ENCODE results near the gene ARID3B. TPM values are rescaled to one million over a fixed set of nuclear protein-coding genes. Genes with fewer than 3 reads are reported as not detected.
"Not testable (repeated sequence)": the region's sequence is repeated elsewhere in the genome, so short reads cannot be mapped to it uniquely, and the experiment has no call there.

ARID3B gene
- total and polyA plus RNA-seq, 7 donors, result 1.8 to 5.5 (median 3.0) TPM

- Histone ChIP-seq H3K4me3 (no peak overlapping the region), H3K36me3 (ENCODE audit: insufficient read depth in 1 of 2, low read depth in 1 of 2) (no peaks in the 10 kb centered on the region), H3K27ac (no peak overlapping the region), H3K27me3 (ENCODE audit: insufficient read depth in 3 of 3, low read length in 2 of 3) (no peaks in the 10 kb centered on the region), H3K9me3 (no peaks in the 10 kb centered on the region), H3K4me1 (peaks cover 12% of the 10 kb centered on the region)
- ATAC-seq, result no peak
- DNase-seq, result no peak
- 90 to 100% (median 98%) methylated on average over 1 of the region's 1 CpG for WGBS, 3 donors
- intact Hi-C loops (cut with DNase I), result no loop called here
- TF ChIP-seq CTCF (IDR thresholded peaks at IDR 0.05), result no peak
These were observed 3.3 kb upstream of the ARID3B start for GRCh38 chr15:74537736-74538135.

- H3K4me3 ChIP-seq, H3K27ac ChIP-seq: not testable (repeated sequence)
- WGBS, 3 donors, result 93 to 96% (median 94%) methylated on average over 12 of the region's 12 CpGs
These were observed 1.5 kb upstream of the ARID3B start for GRCh38 chr15:74539521-74539920.

GRCh38 chr15:74540161-74540760 lies 759 bp upstream of the ARID3B start:
- TF ChIP-seq CTCF (IDR thresholded peaks at IDR 0.05), result no peak
- Histone ChIP-seq H3K4me1 (peaks cover 16% of the 10 kb centered on the region), H3K27me3 (ENCODE audit: insufficient read depth in 3 of 3, low read length in 2 of 3) (no peaks in the 10 kb centered on the region), H3K9me3 (no peaks in the 10 kb centered on the region), H3K4me3 (peak overlapping the region; percentile 83), H3K36me3 (ENCODE audit: insufficient read depth in 1 of 2, low read depth in 1 of 2) (no peaks in the 10 kb centered on the region), H3K27ac (peak overlapping the region; percentile 85)
- no peak for ATAC-seq
- WGBS, 3 donors, result 1 to 2% (median 2%) methylated on average over 17 of the region's 17 CpGs
- intact Hi-C loops (cut with DNase I), result loop anchor here (2.0 to 10.0 kb wide), 3 partner anchors 72 to 79 kb away; partner anchors contain the start of gene UBL7 (in 2 of the 2)
- no peak for DNase-seq

More at GRCh38 chr15:74539521-74539920, 1.5 kb upstream of the ARID3B start:
- H3K9me3 ChIP-seq; H3K36me3 ChIP-seq (ENCODE audit: insufficient read depth in 1 of 2, low read depth in 1 of 2); intact Hi-C loops (cut with DNase I); ATAC-seq; H3K27me3 ChIP-seq (ENCODE audit: insufficient read depth in 3 of 3, low read length in 2 of 3); DNase-seq: not testable (repeated sequence)
- peaks cover 12% of the 10 kb centered on the region for H3K4me1 ChIP-seq

- intact Hi-C loops (cut with DNase I), result loop anchor here (2.0 to 10.0 kb wide), 4 partner anchors 71 to 81 kb away; partner anchors contain the start of genes UBL7 (in 2 of the 2) and CLK3 (in 1 of the 2)
- WGBS, 3 donors, result 3 to 6% (median 3%) methylated on average over 21 of the region's 21 CpGs
- Histone ChIP-seq H3K9me3 (no peaks in the 10 kb centered on the region), H3K36me3 (ENCODE audit: insufficient read depth in 1 of 2, low read depth in 1 of 2) (no peaks in the 10 kb centered on the region), H3K4me3 (peak overlapping the region; percentile 93), H3K4me1 (peaks cover 30% of the 10 kb centered on the region), H3K27me3 (ENCODE audit: insufficient read depth in 3 of 3, low read length in 2 of 3) (no peaks in the 10 kb centered on the region), H3K27ac (peak overlapping the region; percentile 85)
- TF ChIP-seq CTCF (IDR thresholded peaks at IDR 0.05), result no peak
- DNase-seq (peak in 1 of 2 donors; percentile 30), ATAC-seq (peak in 3 of 4 donors; percentile 25 to 49 (median 38))
These were observed 610 bp downstream of the ARID3B start for GRCh38 chr15:74541494-74542165.

All from psoas muscle (tissue), 8 donors.